A549 (cell line): ENCODE results near the gene PVALEF.

ENCODE experiments used
- CEBPB ChIP-seq, 2 experiments: fragments of >200 bp in 1 of 2; sonication (Bioruptor Twin) in 1 of 2; formaldehyde crosslinking in 1 of 2; IDR thresholded peaks; 2 replicates each; pipeline ENCODE4 v1.6.1; 2012 to 2016
- POLR2A ChIP-seq: IDR thresholded peaks from 2 replicates; pipeline ENCODE4 v1.6.1; 2012; ENCODE audit warnings: mild to moderate bottlenecking, low read length
- RAD21 ChIP-seq, 2 experiments: fragments of >200 bp in 1 of 2; sonication (Bioruptor Twin) in 1 of 2; formaldehyde crosslinking in 1 of 2; IDR thresholded peaks in 1 of 2; conservative IDR thresholded peaks in 1 of 2; 2 replicates in 1 of 2; 3 replicates in 1 of 2; pipeline ENCODE4 v1.6.1; 2012 to 2018; ENCODE audit warnings: inconsistent platforms in 1 of 2
- ZFP36 ChIP-seq: fragments of 450-650 bp; IDR thresholded peaks from 2 replicates; pipeline ENCODE4 v1.6.1; 2014; ENCODE audit warnings: borderline replicate concordance; ENCODE audit not compliant: partially characterized antibody

GRCh38 chr17:81222906-81223761, 57.8 kb downstream of the PVALEF start, which contains the start of gene CEP131:
- TF ChIP-seq POLR2A (peak; percentile 87), RAD21 (conservative IDR thresholded peaks at IDR 0.05 in 1 of 2, IDR thresholded peaks at IDR 0.05 in 1 of 2) (no peak), ZFP36 (no peak), CEBPB (IDR thresholded peaks at IDR 0.05) (no peak)
